ENCODE results near the gene WNT3.
A peak's percentile ranks its signal among the peaks of the same experiment; 100 is the strongest.

WNT3 gene

DNA sequence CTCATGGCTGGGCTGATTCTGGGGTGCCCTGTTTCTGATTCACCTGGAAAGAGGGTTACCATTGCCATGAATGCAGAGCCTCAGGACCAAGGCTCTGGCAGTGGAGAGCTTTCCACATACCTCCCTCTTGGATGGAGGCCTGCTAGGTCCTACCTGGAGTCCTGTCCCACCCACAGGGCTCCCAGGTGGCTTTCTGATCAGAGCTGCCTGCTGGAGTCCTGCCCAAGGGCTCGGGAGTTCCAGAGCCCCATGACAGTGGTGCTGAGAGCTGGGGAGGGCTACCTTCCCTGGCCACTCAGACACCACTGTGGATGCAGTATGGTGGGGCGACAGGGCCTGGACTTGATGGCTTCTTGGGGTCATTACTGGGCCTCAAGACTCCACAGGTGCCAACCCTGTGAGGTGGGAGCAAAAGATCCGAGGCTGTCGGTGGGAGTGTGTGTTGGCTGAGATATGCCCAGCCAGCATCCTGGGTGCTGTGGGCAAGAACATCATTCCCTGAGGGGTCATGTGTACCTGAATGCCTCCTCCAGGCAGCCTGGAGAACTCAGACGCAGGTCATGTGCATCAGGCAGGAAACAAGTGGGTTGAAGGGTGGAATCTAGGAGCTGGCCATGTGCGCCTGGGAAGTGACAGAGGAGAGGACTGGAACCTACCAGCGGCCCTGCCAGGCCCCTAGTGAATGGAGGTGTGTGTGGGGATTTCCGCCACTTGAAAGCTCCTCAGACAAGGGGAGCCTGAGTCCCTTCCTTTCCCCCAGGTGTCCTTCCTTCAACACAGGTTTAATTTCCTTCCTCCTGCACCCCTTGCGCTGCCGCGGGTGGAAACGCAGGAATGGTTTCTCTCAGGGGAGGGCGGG is 2.3 kb upstream of the WNT3 start:
- TF ChIP-seq, protein P1, sequence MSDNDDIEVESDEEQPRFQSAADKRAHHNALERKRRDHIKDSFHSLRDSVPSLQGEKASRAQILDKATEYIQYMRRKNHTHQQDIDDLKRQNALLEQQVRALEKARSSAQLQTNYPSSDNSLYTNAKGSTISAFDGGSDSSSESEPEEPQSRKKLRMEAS (IDR thresholded peaks at IDR 0.05) = no peak
- TF ChIP-seq TEAD4 (IDR thresholded peaks at IDR 0.05) (no peak), EP300 (IDR thresholded peaks at IDR 0.05; ENCODE audit: borderline replicate concordance) (no peak), TCF12 (IDR thresholded peaks at IDR 0.05; ENCODE audit: low read depth) (no peak)
- TF ChIP-seq, protein P2, sequence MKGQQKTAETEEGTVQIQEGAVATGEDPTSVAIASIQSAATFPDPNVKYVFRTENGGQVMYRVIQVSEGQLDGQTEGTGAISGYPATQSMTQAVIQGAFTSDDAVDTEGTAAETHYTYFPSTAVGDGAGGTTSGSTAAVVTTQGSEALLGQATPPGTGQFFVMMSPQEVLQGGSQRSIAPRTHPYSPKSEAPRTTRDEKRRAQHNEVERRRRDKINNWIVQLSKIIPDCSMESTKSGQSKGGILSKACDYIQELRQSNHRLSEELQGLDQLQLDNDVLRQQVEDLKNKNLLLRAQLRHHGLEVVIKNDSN (IDR thresholded peaks at IDR 0.05) = no peak

DNA sequence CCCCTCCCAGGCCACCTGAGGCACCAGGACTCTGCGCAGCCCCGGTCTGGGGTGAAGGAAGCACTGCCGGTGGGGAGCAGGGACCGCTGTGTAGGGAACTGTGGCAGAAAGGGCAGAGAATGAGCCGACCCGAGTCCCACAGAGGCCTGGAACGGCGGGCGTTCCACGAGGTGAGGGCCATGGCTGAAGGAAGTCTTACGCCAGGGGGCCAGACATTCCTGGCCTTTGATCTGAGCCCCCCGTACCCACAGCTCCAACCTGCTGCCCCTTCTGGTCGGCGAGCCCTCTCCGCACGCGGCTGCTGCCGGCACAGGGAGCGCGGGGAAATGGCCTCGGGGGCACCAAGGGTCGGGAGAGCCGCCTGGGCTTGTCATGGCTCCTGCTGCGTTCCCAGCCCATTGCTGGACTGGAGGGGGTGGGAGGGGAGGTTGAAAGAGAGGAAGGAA is 1.4 kb upstream of the WNT3 start:
- TF ChIP-seq ZBTB7A (IDR thresholded peaks at IDR 0.05; ENCODE audit: low read depth) (no peak), CREB1 (IDR thresholded peaks at IDR 0.05; ENCODE audit: low read depth) (no peak), CEBPB (IDR thresholded peaks at IDR 0.05) (no peak), NFIC (IDR thresholded peaks at IDR 0.05) (no peak), EGR1 (IDR thresholded peaks at IDR 0.05) (no peak), TAF1 (IDR thresholded peaks at IDR 0.05; ENCODE audit: low read depth) (no peak)
- TF ChIP-seq, protein P3, sequence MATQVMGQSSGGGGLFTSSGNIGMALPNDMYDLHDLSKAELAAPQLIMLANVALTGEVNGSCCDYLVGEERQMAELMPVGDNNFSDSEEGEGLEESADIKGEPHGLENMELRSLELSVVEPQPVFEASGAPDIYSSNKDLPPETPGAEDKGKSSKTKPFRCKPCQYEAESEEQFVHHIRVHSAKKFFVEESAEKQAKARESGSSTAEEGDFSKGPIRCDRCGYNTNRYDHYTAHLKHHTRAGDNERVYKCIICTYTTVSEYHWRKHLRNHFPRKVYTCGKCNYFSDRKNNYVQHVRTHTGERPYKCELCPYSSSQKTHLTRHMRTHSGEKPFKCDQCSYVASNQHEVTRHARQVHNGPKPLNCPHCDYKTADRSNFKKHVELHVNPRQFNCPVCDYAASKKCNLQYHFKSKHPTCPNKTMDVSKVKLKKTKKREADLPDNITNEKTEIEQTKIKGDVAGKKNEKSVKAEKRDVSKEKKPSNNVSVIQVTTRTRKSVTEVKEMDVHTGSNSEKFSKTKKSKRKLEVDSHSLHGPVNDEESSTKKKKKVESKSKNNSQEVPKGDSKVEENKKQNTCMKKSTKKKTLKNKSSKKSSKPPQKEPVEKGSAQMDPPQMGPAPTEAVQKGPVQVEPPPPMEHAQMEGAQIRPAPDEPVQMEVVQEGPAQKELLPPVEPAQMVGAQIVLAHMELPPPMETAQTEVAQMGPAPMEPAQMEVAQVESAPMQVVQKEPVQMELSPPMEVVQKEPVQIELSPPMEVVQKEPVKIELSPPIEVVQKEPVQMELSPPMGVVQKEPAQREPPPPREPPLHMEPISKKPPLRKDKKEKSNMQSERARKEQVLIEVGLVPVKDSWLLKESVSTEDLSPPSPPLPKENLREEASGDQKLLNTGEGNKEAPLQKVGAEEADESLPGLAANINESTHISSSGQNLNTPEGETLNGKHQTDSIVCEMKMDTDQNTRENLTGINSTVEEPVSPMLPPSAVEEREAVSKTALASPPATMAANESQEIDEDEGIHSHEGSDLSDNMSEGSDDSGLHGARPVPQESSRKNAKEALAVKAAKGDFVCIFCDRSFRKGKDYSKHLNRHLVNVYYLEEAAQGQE (IDR thresholded peaks at IDR 0.05; ENCODE audit: low read depth) = no peak

DNA sequence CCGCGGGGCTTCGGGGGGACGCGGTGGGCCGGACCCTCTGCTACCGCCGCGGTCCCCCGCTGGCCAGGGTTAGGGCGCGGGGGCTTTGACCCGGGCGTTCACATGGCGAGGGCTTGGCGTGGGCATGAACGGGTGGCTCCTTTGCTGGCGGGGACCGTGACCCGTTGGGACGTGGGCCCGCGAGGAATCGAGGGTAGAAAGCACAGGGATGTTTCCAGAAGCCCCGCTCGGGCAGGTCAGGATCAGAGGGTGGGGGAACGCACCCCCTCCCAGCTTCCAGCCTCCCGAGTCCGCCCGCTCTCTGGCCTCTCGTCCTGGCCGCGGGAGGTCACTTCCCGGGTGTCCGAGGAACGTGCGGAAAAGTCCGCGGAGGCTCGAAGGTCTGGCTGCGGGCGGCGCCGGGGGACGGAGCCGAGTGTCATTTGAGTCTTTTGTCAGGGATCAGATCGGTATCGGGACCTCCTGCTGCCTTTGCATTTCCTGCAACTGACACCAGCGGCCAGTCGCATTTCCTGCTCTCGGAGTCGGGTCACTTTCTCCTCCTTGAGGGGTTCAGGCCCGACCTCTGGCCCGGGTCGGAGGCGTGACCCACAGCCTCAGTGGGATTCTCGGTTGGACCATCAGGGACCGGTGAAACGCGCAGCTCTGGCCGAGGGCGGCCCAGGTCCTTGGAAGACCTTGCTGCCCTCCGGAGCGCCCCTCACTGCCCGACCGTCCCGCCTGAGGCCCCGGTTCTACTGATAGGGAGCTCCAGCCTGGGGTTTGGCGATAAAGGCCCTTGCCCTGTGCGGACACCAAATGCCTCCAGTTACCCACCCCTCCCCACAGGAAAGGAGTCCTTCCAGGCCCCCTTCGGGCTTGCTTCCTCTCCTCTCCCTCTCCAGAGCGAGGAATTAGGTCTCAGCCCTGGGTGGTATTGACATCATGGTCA is 702 bp upstream of the WNT3 start:
- TF ChIP-seq FOXM1 (IDR thresholded peaks at IDR 0.05; ENCODE audit: borderline replicate concordance, low read depth) = no peak
- TF ChIP-seq ZBTB7A (IDR thresholded peaks at IDR 0.05; ENCODE audit: low read depth) = peak; percentile 33; the same call in 1 of the 2 replicates
- TF ChIP-seq TAF1 (IDR thresholded peaks at IDR 0.05; ENCODE audit: low read depth) = no peak

DNA sequence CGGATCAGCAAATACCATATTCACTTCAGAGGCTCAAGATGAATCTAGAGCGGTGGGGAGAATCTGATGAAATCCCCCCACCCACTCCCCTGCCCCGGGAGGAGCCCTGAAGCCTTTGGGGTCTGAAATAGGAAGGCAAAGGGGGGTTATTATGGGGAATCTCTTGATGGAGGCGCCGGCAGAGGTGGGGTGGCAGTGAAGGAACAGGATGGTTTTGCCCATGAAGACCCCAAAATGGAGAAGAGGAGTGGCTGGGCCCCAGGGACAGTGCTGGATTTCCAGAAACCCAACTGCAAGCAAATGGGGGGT is 637 bp downstream of the WNT3 start:
- TF ChIP-seq TCF12 (IDR thresholded peaks at IDR 0.05; ENCODE audit: low read depth) = no peak
- TF ChIP-seq, protein P2 (IDR thresholded peaks at IDR 0.05) = no peak
- TF ChIP-seq EP300 (IDR thresholded peaks at IDR 0.05; ENCODE audit: borderline replicate concordance) = no peak
- TF ChIP-seq, protein P3 (IDR thresholded peaks at IDR 0.05; ENCODE audit: low read depth) = no peak
- TF ChIP-seq EGR1 (IDR thresholded peaks at IDR 0.05) = no peak
- no peak for TF ChIP-seq NFIC (IDR thresholded peaks at IDR 0.05)
- no peak for TF ChIP-seq TAF1 (IDR thresholded peaks at IDR 0.05; ENCODE audit: low read depth)
- TF ChIP-seq FOXM1 (IDR thresholded peaks at IDR 0.05; ENCODE audit: borderline replicate concordance, low read depth) = no peak
- TF ChIP-seq TEAD4 (IDR thresholded peaks at IDR 0.05) = no peak
- TF ChIP-seq ZBTB7A (IDR thresholded peaks at IDR 0.05; ENCODE audit: low read depth) = no peak
- no peak for TF ChIP-seq YY1 (IDR thresholded peaks at IDR 0.05; ENCODE audit: low read depth)
- TF ChIP-seq, protein P1 (IDR thresholded peaks at IDR 0.05) = no peak
- TF ChIP-seq RAD21 (IDR thresholded peaks at IDR 0.05; ENCODE audit: low read depth) = no peak
- TF ChIP-seq CREB1 (IDR thresholded peaks at IDR 0.05; ENCODE audit: low read depth) = no peak

DNA sequence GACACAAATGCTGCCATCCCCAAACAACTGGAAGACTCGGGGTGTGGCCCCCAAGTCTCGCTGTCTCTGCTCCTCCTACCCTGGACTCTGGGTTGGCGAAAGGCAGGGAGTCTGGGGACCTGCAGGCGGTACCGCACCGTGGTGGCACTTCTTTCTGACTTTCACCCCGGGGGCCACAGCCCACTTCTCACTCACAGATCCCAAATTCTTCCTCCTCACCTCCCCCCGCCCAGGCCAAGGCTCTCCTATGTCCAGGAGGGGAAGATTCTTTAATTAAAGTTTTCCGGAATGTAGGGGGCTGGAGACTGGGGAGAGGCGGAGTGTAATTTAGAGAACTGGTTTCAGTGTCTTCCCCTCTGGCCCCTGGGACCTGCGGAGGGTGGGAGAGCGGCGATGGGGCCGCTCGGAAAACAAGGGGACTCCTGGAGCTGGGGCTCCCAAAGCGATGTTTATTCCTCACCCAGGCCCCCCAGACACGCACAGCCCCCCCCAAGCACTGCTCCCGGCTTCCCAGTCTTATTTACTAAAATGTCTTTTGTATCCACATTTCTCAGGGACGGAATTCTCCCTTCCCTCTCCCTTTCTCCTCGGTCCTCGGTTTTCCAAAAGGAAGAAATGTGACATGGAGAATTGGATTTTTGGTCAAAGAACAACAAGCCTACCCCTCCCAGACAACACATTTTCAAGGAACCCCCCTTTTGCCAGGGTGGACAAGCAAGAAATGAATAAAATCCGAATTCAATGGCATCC is 1.2 kb downstream of the WNT3 start:
- TF ChIP-seq TEAD4 (IDR thresholded peaks at IDR 0.05) (no peak), CEBPB (IDR thresholded peaks at IDR 0.05) (no peak), NFIC (IDR thresholded peaks at IDR 0.05) (no peak), ZBTB7A (IDR thresholded peaks at IDR 0.05; ENCODE audit: low read depth) (no peak), TCF12 (IDR thresholded peaks at IDR 0.05; ENCODE audit: low read depth) (no peak), TAF1 (IDR thresholded peaks at IDR 0.05; ENCODE audit: low read depth) (no peak), YY1 (IDR thresholded peaks at IDR 0.05; ENCODE audit: low read depth) (no peak), FOXM1 (IDR thresholded peaks at IDR 0.05; ENCODE audit: borderline replicate concordance, low read depth) (no peak), EP300 (IDR thresholded peaks at IDR 0.05; ENCODE audit: borderline replicate concordance) (no peak), CREB1 (IDR thresholded peaks at IDR 0.05; ENCODE audit: low read depth) (no peak), EGR1 (IDR thresholded peaks at IDR 0.05) (no peak), RAD21 (IDR thresholded peaks at IDR 0.05; ENCODE audit: low read depth) (no peak)
- TF ChIP-seq, protein P3 (IDR thresholded peaks at IDR 0.05; ENCODE audit: low read depth) = no peak
- TF ChIP-seq, protein P1 (IDR thresholded peaks at IDR 0.05) = no peak
- TF ChIP-seq, protein P2 (IDR thresholded peaks at IDR 0.05) = no peak

Data from Ishikawa (cell line).